Measurements from ENCODE around the gene RPL7A. TPM values are rescaled to one million over a fixed set of nuclear protein-coding genes. Genes with fewer than 3 reads are reported as not detected.

RPL7A gene
- total and polyA plus RNA-seq, 2 of the 13 experiments (the other 11 are each of a cell fraction or from before 2014, with no cell fraction given): 2,401 to 2,938 TPM

DNA sequence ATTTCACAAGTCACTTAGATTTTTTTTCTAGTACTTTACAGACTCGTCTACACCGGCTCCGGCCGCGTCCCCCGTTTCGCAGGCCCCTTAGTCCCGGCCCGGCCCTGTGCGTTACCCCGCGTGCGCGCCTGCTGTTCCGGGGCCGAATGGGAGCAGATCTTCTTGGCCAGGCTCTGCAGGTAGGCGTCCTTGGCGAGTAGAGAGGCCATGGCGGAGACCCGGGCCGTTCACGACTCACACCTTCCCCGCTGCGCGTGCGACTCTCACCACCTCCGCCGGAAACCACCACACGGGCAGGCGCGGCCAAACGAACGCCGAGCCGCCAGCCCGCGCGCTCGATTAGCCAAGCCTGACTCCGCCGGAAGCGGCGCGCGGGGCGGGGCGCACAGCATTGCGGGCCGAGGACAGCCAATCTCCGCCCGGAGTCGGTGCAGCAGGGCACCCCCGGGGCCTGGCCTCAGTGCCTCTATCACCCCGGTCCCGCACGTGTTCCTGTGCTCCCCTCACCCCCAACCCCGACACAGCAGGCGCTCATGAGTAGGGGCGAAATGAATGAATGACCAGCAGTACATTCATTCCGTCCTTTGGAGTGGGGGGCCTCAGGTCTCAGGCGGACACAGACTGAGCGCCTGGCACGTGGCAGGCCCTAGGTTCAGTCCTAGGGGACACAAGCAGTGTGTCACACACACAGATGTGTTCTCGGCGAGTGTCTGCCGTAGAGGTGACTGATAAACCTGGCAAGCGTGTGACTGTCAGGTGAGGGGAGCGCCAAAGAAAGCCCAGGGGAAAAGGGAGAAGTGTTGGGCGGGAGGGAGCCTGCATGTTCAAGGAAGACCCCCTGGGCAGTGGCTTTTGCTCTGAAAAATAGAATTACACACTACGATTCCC lies 11.8 kb upstream of the RPL7A start, which contains the start of gene SURF6 (continued):
- TF ChIP-seq ZNF780A (CRISPR knock-in tag; IDR thresholded peaks at IDR 0.05) (0 out of 2 replicates have a peak, but pooled peaks have one; percentile 10), HNRNPL (IDR thresholded peaks at IDR 0.05; ENCODE audit: low read depth, low read length) (peak; percentile 72; the same call in 1 of the 2 replicates), ZFAT (CRISPR knock-in tag; conservative IDR thresholded peaks at IDR 0.05) (no peak), ESRRA (CRISPR knock-in tag; IDR thresholded peaks at IDR 0.05; ENCODE audit: low read depth) (peak; percentile 72; the same call in 1 of the 2 replicates), HMGXB4 (CRISPR knock-in tag; IDR thresholded peaks at IDR 0.05; ENCODE audit: borderline replicate concordance in 1 of 2, low read depth in 1 of 2) (peak; percentile 92 to 95; a peak in 3 of 4 replicates), POLR2AphosphoS2 (IDR thresholded peaks at IDR 0.05; ENCODE audit: low read depth, low read length) (peak; percentile 100), MATR3 (CRISPR knock-in tag; IDR thresholded peaks at IDR 0.05) (no peak), ZIK1 (CRISPR knock-in tag; IDR thresholded peaks at IDR 0.05; ENCODE audit: borderline replicate concordance, low read depth) (peak; percentile 94; the same call in 1 of the 2 replicates), BHLHE40 (IDR thresholded peaks at IDR 0.05; ENCODE audit: low read length) (peak; percentile 95), TCF7L2 (IDR thresholded peaks at IDR 0.05; ENCODE audit: low read depth, low read length) (no peak), ZNF282 (IDR thresholded peaks at IDR 0.05; ENCODE audit: partially characterized antibody) (no peak), FOXO1 (CRISPR knock-in tag; IDR thresholded peaks at IDR 0.05) (peak; percentile 77; the same call in 1 of the 2 replicates), NR0B2 (CRISPR knock-in tag; IDR thresholded peaks at IDR 0.05) (peak; percentile 85), TEAD2 (CRISPR knock-in tag; IDR thresholded peaks at IDR 0.05) (no peak), POGZ (CRISPR knock-in tag; IDR thresholded peaks at IDR 0.05) (peak; percentile 83), EP300 (IDR thresholded peaks at IDR 0.05; ENCODE audit: low read depth in 2 of 2, low read length in 2 of 2) (peak; percentile 40 to 70; a peak in 3 of 4 replicates), EP300 (CRISPR knock-in tag; IDR thresholded peaks at IDR 0.05; ENCODE audit: borderline replicate concordance) (peak; percentile 43; the same call in 1 of the 2 replicates)
- TF ChIP-seq, protein P1, sequence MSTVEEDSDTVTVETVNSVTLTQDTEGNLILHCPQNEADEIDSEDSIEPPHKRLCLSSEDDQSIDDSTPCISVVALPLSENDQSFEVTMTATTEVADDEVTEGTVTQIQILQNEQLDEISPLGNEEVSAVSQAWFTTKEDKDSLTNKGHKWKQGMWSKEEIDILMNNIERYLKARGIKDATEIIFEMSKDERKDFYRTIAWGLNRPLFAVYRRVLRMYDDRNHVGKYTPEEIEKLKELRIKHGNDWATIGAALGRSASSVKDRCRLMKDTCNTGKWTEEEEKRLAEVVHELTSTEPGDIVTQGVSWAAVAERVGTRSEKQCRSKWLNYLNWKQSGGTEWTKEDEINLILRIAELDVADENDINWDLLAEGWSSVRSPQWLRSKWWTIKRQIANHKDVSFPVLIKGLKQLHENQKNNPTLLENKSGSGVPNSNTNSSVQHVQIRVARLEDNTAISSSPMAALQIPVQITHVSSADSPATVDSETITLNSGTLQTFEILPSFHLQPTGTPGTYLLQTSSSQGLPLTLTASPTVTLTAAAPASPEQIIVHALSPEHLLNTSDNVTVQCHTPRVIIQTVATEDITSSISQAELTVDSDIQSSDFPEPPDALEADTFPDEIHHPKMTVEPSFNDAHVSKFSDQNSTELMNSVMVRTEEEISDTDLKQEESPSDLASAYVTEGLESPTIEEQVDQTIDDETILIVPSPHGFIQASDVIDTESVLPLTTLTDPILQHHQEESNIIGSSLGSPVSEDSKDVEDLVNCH (CRISPR knock-in tag; IDR thresholded peaks at IDR 0.05): peak; percentile 71; the same call in 1 of the 2 replicates
- TF ChIP-seq, protein P2, sequence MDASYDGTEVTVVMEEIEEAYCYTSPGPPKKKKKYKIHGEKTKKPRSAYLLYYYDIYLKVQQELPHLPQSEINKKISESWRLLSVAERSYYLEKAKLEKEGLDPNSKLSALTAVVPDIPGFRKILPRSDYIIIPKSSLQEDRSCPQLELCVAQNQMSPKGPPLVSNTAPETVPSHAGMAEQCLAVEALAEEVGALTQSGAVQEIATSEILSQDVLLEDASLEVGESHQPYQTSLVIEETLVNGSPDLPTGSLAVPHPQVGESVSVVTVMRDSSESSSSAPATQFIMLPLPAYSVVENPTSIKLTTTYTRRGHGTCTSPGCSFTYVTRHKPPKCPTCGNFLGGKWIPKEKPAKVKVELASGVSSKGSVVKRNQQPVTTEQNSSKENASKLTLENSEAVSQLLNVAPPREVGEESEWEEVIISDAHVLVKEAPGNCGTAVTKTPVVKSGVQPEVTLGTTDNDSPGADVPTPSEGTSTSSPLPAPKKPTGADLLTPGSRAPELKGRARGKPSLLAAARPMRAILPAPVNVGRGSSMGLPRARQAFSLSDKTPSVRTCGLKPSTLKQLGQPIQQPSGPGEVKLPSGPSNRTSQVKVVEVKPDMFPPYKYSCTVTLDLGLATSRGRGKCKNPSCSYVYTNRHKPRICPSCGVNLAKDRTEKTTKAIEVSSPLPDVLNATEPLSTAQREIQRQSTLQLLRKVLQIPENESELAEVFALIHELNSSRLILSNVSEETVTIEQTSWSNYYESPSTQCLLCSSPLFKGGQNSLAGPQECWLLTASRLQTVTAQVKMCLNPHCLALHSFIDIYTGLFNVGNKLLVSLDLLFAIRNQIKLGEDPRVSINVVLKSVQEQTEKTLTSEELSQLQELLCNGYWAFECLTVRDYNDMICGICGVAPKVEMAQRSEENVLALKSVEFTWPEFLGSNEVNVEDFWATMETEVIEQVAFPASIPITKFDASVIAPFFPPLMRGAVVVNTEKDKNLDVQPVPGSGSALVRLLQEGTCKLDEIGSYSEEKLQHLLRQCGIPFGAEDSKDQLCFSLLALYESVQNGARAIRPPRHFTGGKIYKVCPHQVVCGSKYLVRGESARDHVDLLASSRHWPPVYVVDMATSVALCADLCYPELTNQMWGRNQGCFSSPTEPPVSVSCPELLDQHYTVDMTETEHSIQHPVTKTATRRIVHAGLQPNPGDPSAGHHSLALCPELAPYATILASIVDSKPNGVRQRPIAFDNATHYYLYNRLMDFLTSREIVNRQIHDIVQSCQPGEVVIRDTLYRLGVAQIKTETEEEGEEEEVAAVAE (CRISPR knock-in tag; IDR thresholded peaks at IDR 0.05; ENCODE audit: borderline replicate concordance): peak; percentile 83; the same call in 1 of the 2 replicates

All from HepG2 (cell line).